ENCODE data around the gene TMPRSS6.

TMPRSS6 gene

DNA sequence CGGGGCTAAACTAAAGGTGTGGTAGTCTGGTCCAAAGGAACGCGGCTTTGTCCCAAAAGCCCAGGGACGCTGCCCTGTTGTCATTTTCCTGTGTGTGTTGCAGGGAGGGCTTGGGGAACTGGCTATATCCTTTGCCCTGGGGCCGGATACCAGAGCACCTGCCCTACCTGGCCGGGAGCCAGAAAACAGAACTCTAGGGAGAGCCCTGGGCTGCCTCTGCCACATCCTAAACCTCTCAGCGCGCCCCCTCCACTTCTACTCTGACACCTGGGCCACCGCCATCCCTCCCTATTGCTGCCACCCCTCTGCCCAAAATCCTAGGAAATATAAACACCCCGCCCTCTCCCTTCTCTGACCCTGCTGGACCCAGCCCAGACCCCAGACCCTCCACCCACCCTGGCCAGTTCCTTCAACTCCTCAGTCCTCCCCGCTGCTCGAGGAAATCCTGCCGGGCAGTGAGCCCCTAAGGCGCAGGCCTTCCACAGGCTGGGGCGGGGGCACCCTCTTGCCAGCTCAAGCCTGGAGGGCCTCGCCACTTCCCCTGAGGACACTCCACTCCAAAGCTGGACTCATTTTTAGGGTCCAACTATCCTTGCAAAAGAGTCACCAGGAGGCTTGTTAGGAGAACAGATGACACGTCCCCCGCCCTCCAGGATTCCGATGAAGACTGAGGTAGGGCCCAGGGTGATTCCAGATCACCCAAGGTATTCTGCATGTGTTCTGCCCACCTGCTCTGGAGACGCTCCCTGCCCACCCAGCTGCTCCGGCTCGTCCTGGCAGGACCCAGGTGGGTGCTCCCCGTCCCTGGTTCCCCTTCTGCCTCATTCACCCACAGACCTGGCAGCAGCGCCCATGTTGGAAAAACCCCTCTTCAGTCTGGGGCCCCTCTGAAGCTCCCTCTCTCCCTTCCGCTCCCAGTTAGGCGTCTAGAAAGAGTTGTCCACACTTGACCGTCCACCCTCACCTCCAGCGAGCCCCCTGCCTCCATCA, 45.8 kb downstream of the TMPRSS6 start:
- peak; percentile 37 for DNase-seq

DNA sequence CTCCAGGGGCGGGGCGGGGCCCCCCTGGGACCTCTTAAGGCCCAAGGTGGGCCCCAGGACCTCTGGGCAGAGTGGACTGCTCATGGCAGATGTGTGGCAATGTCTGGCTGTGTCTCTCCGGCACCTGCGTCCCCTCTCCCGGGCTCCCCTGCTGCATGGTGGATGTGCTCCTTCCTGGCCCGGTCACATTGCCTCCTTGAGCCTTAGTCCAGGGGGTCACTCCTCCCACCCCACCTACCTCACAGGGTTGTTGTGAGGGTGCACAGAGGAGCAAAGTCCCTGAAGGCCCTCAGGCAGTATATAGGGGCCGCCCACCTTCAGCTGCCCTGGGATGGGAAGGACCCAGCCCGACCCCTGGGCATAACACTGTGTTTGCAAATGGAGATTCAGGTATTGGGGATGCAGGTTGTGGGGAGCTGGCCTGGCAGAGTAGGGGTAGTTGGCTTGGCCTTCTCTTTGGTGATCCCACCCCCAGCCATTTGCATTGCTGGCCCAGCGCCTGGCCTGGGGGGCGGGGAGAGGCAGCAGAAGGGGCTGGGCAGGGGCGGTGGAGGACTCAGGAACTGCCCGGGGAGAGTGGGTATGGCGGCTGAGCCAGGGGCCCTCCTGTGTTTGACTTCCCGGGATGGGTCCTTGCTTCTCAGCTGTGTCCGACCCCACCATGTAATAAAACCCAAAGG, 46.7 kb downstream of the TMPRSS6 start:
- DNase-seq: no peak

DNA sequence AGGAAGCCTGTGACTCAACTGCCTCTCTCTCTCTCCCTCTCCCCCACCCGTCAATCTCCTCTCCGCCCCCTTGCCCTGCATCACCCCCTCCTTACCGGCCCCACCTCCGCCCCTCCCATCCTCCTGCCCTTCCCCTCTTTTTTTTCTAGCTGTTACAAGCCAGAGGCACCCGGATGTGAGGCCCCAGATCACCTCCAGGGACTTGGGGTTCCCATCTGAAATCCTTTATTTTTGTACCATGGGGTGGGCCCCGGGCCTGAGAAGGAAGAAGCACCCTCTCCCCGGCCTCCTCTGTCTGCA, 47.2 kb downstream of the TMPRSS6 start:
- no peak for DNase-seq

DNA sequence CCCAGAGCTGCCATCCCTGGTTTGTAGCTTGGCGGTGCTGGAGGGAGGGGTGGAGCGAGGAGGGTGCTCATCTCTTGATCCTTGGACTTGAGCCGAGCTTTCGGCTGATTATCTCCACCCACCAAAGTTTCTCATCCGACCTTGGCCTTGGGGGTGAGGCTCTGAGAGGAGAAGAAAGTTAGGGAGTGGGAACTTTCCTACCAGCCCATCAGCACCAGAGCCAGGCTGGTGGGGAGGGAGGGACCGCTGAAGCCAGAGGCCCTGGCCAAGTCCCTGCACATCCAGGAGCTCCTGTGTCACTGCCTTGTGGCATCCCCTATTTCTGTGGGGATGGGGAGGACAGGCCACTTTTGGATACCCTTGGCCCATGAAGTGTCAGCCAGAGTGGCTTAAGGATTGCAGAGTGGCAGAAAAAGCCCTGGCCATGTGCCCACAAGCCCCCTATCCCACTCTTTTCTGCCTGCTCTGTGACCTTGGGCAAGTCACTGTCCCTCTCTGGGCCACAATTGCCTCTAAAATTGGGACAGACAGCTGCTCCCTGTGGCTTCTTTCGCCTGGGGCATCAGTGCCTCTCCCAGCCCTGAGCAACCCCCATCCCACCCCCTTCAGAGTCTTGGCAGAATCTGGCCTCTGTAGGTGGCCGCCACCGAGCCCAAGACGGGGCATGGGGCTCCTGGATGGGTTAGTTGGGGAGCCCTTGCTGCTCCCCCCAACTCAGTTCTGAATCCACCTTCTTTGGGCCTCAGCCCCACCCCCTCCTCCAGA, 47.7 kb downstream of the TMPRSS6 start:
- DNase-seq: no peak

DNA sequence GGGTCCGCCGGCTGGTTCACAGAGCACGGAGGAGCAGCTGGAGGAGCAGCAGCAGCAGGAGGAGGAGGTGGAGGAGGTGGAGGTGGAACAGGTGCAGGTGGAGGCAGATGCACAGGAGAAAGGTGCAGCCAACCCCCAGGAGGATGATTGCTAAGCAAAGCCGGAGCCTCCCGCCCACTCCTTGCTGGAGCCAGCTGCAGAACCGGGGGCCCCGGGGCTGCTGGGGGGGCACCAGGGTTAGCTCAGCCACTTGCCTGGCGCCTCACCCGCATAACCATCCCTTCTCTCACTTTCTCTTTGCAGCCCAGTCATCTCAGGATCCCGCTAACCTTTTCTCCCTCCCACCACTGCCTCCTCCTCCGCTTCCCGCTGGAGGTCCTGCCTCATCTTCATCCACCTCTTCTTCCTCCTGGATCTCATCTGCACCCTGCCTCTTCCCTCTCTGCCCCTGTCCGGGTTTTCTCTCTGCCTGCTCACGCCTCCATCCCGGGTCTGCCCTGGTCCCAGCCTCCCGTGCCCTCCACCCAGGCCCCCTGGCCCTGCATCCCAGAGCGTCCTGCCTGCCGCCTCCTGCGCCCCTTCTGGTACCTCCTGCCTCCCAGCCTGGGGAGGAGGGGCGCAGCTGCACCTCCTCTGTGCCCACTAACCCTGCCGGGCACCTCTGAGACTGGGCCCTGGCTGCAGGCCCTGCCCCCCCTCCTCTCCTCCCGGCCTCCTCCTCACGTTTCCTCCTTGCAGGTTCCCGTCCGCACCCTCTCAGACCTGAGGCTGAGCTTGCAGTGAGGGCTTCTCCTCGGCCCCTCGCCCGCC, 48.5 kb downstream of the TMPRSS6 start:
- no peak for DNase-seq

DNA sequence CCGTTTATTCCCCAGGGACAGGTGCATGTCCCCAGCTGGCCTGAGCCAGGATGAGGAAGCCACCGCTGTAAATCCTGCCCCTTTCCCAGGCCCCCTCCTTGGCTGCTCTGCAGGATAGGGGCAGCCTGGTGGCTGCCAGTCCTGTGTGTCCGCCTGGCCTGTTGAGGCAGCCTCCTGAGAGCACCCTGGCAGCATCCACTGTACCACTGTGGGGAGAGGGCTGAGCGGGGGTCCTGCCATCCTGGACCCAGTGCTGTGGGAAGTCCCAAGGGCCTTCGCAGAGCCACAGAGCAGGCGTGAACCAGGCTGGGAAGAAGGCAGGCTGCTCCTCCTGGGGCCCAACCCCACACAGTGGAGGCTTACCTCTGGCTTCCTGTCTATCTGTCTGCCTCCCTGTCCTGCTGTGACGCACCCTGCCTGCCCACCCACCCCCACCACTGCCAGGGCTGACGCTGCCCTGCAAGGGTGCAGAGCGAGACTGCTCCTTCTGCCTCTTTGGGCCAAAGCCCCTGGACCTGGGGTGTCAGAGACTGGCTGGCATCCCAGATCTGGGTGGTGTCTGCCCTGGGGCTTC, 49.5 kb downstream of the TMPRSS6 start:
- peak; percentile 36 for DNase-seq

DNA sequence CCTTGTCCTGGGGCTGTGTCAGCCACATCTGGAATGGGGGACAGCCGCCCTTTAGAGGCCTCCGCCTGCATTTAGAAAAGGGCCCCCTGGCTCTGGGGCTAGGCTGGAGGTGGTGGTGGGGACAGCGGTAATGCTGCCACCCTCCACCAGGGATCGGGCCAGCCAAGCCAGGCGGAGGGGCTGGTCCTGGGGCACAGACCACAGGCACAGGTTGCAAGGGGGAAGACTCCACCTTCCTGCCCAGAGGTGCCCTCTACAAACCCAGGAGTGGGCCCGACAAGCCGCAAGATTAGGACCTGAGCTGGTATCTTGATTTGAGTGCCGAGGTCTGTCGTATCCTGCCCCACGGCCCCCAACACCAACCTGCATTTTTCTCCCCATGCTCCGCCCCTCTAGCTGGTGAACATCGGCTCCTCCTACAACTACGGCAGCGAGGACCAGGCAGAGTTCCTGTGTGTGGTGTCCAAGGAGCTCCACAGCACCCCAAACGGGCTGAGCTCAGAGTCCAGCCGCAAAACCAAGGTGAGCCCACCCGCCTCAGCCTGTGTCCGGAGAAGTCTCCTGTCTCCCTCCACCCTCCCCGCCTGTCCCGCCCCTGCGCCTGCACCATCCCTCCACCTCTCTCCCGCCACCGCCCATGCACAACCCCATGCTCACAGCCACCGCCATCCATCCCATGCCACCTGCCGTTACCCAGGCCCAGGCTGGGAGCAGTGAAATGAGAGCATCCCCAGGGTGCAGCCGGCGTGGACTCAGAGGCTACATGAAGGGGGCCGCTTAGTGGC, 50.4 kb downstream of the TMPRSS6 start:
- DNase-seq: no peak

DNA sequence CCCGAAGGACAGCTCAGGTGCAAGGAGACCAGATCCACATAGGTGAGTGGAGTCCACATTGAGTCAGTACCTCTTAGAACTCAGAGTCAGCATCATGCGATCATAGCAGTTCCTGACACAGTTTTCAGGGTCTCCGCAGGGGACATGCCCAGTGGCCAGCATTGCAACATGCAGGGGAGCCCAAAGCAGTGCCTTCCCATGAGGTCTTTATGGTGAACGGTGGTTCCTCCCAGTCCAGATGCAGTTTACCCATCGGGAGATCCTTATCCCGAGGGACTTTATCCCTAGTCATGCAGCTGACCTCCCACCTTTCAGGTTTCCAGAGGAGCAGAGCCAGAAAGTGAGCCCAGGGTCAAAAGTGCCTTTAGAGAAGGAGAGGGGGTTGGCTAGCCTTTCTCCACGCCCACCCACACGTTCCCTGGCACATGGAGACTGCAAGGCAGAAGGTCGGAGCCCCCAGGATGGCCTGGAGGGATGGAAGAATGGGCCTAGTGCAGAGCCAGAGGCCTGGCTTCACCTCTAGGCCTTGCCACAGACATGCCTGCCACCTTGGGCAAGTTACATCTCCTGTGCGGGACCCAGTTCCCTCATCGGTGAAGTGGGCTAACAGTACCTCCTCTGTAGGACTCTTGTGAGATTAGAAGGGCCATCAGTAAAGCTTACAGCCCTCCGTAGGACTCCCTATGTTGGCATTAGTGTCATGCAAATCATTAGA, 51.6 kb downstream of the TMPRSS6 start:
- DNase-seq: no peak

DNA sequence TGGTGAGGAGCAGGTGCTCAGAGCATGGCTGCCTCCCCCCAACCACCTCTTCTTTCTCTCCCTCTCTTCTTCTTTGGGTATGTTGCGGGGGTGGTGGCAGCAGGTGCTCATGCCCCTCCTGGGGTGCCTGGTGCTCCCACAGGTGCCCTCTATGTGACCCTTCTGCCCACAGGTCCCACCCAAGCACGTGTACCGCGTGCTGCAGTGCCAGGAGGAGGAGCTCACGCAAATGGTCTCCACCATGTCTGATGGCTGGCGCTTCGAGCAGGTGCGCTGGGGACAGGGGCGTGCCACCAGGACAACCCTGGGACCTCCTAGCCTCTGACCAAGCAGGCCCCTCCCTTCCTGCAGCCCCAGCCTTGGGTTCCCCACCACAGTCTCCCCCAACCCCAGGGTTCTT, 52.3 kb downstream of the TMPRSS6 start:
- no peak for DNase-seq

DNA sequence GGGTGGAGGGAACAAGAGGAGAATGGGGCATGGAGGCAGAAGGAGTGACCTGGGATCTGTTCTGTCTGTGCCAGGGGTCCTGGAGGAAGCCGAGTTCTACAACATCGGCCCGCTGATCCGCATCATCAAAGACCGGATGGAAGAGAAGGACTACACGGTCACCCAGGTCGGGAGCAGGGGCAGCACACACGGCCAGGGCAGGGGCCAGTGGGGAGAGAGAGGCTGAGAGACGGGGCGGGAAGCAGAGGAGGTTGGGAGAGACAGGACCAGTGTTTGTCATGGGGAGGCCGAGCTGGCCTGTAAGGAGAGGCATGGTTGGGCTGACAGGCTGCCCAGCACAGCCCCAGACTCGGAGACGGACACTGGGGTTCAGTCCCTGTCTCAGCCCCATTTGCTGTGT, 53.3 kb downstream of the TMPRSS6 start:
- DNase-seq: no peak

DNA sequence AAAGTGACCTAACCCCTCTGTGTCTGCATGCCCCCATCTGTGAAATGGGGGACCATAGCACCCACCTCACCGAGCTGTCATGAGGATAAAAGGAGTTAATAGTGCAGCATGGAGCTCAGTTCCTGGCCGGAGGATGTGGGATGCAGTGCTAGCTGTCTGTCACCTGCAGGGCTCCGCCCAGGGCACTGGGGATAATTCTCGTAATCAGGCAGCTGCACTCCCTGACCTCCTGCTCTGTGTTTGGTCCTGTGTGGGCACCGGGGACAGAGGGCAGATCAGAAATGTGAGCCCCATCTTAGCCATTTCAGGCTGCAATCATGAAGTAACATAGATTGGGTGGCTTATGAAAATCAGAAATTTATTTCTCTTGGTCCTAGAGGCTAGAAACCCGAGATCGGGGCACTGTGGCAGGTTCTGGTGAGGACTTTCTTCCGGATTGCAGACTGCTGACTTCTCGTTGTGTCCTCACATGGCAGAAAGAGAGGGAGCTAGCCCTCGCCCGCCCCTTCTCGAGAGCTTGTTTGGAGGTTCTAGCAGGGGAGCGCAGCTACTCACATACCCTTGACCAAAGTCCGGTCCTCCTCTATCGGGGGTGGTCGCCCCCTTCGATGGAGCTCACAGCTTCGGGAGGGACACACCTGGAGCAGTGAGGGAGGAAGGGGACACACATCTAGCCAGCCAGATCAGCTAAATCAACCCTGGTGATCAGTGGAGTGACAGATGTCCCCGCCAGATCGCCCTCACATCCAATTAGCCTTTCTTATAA, 54.7 kb downstream of the TMPRSS6 start:
- no peak for DNase-seq

DNA sequence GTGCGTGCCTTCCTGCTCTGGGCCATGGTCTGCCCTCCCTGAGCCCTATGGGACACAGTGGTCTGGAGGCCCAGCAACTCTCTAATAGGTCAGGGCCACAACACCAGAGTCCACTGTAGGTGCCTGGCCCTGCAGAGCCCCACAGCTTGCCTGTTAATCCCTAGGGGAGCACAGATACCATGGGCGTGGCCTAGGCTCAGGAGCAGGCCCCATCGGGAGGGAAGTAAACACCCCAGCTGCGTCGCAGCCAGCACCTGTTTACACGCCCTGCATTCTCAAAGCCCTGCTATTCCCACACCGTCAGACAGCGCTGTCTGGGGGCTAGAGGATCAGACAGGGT, 55.5 kb downstream of the TMPRSS6 start:
- DNase-seq: no peak

DNA sequence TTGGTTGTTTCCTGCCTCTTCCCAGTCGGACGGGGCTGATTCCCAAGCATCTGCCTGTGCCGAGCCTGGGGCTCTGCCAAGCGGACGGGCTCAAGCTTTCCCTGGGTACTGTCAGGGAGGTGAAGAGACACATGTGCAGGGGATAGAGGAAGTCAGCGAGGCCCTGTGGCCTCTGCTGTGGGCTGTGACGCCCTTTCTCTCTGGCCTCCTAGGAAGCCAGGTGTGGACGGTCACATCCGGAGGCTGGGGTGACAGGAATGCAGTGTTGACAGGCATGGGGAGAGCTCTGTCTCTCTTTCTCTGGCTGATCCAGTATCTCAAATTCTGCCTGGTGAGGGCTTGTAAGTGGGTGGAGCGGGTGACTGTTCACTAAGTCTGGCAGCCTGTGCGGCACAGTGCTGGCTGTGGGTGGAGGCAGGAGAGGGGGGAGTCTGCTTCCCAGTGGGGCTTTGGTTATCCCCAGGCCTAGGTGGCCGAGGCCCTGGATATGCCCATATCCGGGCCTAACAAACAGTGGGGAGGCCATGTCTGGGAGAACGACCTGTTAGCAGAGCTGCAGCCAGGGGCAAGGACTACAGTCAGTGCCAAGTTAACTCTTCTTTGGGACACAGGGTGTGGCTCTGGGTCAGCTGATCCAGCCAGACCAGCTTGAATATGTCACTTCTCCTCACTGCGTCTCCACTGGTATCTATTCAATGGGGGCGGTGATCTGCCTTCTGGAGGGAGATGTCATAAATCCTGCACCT, 56.0 kb downstream of the TMPRSS6 start:
- DNase-seq: no peak

DNA sequence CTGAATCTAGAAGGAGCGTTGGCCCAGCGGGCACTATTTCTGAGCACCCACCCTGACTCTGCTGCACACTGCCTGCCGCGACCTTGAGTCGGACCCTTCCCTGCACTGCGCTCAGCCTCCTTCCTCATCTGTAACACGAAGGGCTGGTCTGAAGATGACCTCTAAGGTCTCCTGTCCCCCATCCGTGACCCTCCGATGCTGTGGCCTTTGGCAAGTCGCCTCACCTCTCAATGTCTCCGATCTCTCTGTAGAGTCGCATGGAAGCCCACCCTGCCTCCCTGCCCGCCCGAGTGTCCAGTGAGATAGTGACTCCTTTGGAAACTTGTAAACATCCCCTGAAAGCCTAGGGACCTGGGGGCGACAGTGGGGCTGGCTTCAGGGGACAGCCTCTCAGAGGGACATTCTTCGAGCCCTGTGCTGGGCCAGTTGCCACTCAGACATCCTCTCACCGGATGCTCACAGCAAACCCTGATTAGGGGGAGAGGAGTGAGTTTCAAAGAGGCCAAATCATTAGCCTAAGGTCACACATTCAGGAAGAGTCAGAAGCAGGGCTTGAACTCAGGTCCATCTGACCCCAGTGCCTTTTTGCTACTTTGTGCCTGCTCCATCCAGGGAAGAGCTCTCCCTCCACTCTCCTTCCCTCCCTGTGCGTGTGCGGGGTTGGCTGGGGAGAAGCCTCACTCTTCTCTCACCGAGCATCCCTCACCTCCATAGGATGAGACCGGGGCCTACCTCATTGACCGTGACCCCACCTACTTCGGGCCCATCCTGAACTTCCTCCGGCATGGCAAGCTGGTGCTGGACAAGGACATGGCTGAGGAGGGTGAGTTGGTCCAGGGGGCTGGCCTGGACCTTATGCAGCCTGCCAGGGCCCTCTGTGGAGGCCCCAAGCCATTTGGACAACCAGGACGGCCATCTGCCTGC, 56.9 kb downstream of the TMPRSS6 start:
- DNase-seq: no peak

DNA sequence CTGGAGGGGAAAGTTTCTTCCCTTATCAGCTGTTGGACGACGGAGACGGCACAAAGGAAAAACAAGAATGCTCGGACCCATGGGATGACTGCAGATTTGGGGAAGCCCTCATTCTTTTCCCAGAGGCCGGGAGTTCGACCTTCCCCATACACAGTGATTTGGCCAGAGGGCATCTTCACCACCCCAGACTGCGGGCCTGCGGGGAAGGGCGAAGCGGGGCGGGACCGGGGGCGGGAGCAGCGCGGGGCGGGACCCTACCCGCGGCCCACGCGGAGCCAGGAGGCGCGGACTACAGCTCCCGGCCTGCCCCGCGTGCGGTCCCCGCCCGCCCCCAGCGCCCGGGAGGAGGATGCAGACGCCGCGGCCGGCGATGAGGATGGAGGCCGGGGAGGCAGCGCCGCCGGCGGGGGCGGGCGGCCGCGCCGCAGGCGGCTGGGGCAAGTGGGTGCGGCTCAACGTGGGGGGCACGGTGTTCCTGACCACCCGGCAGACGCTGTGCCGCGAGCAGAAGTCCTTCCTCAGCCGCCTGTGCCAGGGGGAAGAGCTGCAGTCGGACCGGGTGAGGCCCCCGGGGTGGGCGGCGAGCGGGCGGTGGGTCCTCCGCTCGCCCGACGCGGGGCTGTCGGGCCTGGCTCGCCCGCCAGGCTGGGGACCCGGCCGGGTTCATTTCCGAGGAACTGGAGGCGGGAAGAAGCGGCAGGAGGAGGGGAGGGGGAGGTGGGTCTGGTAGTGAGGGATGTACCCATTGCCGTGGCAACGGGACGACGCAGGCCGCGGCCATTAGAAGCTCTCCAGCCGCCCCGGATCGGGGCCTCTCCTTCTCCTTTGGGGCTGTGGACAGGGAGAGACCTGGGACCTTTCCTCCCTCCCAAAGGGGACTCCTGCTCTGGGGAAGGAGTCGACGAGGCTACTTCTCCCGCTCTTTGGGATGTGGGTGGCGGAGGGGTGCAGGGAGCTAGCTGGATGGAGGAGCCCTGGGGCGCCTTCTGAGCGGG, 57.8 kb downstream of the TMPRSS6 start, which contains the start of gene KCTD17:
TSS of gene KCTD17 (plus strand) at position 352 of the 995 bp plus-strand sequence. CDS start at position 371, 19 bp downstream.
- peak; percentile 85 for DNase-seq

DNA sequence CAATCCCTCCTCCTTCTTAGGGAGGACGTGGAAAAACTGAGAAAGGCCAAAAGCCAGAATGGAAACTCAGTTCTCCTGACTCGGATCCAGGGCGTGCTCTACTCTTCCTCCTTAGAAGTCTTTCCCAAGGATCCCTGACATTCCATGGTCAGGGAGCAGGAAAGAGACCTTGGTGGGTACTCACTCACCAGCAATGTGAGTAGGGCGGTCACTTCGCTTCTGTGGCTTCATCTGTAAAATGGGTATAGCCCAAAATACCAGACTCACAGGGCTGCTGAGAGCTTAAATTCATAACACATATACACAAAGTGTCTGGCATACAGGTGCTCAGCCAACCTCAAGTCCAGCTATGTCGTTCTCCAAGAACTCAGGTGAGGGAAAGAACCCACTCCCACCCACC, 58.6 kb downstream of the TMPRSS6 start:
- DNase-seq: no peak

DNA sequence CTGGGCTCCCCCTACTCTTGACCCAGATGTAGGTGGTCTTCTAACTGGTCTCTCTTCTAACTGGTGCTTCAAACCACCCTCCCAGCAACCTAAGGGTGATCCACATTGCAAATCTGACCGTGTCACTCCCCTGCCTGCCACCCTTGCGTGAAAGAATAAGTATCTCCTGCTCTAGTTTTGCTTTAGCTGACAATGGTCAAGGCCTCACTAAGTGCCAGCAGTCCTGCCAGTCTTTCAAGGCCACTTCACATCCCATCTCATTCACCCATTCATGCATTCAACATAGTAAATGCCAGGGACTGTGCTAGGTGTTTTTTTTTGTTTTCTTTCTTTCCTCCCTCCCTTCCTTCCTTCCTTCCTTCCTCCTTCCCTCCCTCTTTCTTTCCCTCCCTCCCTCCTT, 60.3 kb downstream of the TMPRSS6 start:
- DNase-seq: no peak
